ENCODE data around the gene ELMOD1. TPM values are rescaled to one million over a fixed set of nuclear protein-coding genes. Genes with fewer than 3 reads are reported as not detected.

Gene ELMOD1
- total and polyA plus RNA-seq, 2 donors (not counting 3 experiments of a cell fraction or from before 2014, with no cell fraction given), result 1.6 to 2.4 TPM

- Histone ChIP-seq H2AFZ (ENCODE audit: low read depth, low read length) (no peak overlapping the region), H3K9me3 (replicated peaks; ENCODE audit: control insufficient read depth, insufficient read depth, low read length) (no peaks in the 10 kb centered on the region), H3K4me1 (ENCODE audit: control insufficient read depth, extremely low read depth, insufficient read depth, low read length) (no peaks in the 10 kb centered on the region), H3K79me2 (ENCODE audit: control insufficient read depth, insufficient read depth, low read length) (no peaks in the 10 kb centered on the region), H3K9me1 (replicated peaks; ENCODE audit: control insufficient read depth, extremely low read depth, insufficient read depth, low read length) (no peaks in the 10 kb centered on the region), H4K20me1 (replicated peaks; ENCODE audit: control insufficient read depth, extremely low read depth, insufficient read depth, low read length) (no peaks in the 10 kb centered on the region), H3K27ac (ENCODE audit: insufficient read depth, low read depth, low read length) (no peak overlapping the region), H3K36me3 (ENCODE audit: control insufficient read depth in 2 of 2, extremely low read depth in 1 of 2, insufficient read depth in 2 of 2, low read length in 2 of 2) (no peaks in the 10 kb centered on the region), H3K27me3 (ENCODE audit: control insufficient read depth in 2 of 2, insufficient read depth in 2 of 2, low read length in 2 of 2) (peaks cover 2 to 19% of the 10 kb centered on the region in 2 experiments), H3K4me2 (ENCODE audit: insufficient read depth, low read length) (no peak overlapping the region), H3K9ac (replicated peaks; ENCODE audit: extremely low read depth, insufficient read depth, low read length) (no peak overlapping the region), H3K4me3 (replicated peaks in 1 of 3; ENCODE audit: insufficient read depth in 1 of 3, low read depth in 1 of 3, low read length in 3 of 3) (no peak overlapping the region)
- CTCF ChIA-PET, result interaction anchor here (0.9 to 11.8 kb wide), 9 partner anchors 10 to 89 kb away, joined by 3 to 177 read pairs (median 8); no protein-coding TSS in a partner anchor
- dilution Hi-C loops (cut with MboI; ENCODE audit: extremely low pct_ligation_motif_present, low sequenced_read_pairs), result no loop called here
- intact Hi-C loops (cut with micrococcal nuclease), result loop anchor here (1.0 kb wide), 1 partner anchor 91 kb away; no protein-coding TSS in a partner anchor
- POLR2A ChIA-PET, result no interaction called here
- no peak for TF ChIP-seq POLR2AphosphoS5 (IDR thresholded peaks at IDR 0.05; ENCODE audit: insufficient read depth, low read depth, low read length)
- TF ChIP-seq JUN (IDR thresholded peaks at IDR 0.05; ENCODE audit: borderline replicate concordance, insufficient read depth, insufficient read length, low read depth), result no peak
- TF ChIP-seq MYC (IDR thresholded peaks at IDR 0.05; ENCODE audit: low read depth, low read length), result no peak
- peak; percentile 77 to 81 for TF ChIP-seq CTCF (IDR thresholded peaks at IDR 0.05; ENCODE audit: extremely low read depth in 1 of 2, insufficient read depth in 1 of 2, low read depth in 1 of 2, low read length in 2 of 2)
- no TSS peak for BruUV-seq (replicated peaks)
- peak; percentile 63 for DNase-seq (ENCODE audit: low read depth, low spot score)
- peak; percentile 81 for FAIRE-seq
Measured at GRCh38 chr11:107598225-107599139, 7.5 kb downstream of the ELMOD1 start.

Data from endothelial cell of umbilical vein (primary cell).